Measurements from ENCODE around the gene TNNT2.

The TNNT2 gene

DNA sequence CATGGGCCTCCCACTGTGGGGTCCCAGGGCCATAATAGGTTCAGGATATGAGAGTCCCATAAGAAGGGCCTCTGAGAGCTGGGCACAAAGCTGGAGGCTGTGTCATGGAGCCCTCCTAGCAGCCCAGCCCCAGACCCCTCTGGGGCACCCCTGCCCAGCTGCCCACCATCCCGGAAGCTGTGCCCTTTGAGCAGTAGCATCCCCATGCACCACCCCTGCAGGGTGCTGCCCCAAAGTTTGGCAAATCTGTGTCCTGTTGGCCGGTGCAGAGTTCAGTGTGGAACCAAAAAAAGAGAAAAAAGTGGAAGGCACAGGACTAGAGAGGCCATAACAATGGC, 17.6 kb downstream of the TNNT2 start:
- Histone ChIP-seq H3K27ac (ENCODE audit: low read length) (no peak overlapping the region), H3K79me2 (ENCODE audit: low read length) (no peaks in the 10 kb centered on the region), H3K9me2 (replicated peaks; ENCODE audit: insufficient read depth, low read length) (no peaks in the 10 kb centered on the region), H4K20me1 (ENCODE audit: insufficient read depth, low read length) (no peaks in the 10 kb centered on the region), H3K4me2 (ENCODE audit: low read depth, low read length) (no peak overlapping the region), H3K4me3 (ENCODE audit: low read length) (no peak overlapping the region), H3K27me3 (replicated peaks; ENCODE audit: insufficient read depth, low read length) (peaks cover 95% of the 10 kb centered on the region), H3K9me3 (replicated peaks; ENCODE audit: insufficient read depth, low read length) (no peaks in the 10 kb centered on the region), H3K36me3 (replicated peaks; ENCODE audit: insufficient read depth, low read length) (no peaks in the 10 kb centered on the region), H3K4me1 (ENCODE audit: low read length) (no peaks in the 10 kb centered on the region), H2AFZ (ENCODE audit: low read length) (no peak overlapping the region), H3F3A (ENCODE audit: insufficient read depth, low read length) (no peaks in the 10 kb centered on the region), H3K9ac (ENCODE audit: low read length) (no peak overlapping the region)
- TF ChIP-seq, protein P1, sequence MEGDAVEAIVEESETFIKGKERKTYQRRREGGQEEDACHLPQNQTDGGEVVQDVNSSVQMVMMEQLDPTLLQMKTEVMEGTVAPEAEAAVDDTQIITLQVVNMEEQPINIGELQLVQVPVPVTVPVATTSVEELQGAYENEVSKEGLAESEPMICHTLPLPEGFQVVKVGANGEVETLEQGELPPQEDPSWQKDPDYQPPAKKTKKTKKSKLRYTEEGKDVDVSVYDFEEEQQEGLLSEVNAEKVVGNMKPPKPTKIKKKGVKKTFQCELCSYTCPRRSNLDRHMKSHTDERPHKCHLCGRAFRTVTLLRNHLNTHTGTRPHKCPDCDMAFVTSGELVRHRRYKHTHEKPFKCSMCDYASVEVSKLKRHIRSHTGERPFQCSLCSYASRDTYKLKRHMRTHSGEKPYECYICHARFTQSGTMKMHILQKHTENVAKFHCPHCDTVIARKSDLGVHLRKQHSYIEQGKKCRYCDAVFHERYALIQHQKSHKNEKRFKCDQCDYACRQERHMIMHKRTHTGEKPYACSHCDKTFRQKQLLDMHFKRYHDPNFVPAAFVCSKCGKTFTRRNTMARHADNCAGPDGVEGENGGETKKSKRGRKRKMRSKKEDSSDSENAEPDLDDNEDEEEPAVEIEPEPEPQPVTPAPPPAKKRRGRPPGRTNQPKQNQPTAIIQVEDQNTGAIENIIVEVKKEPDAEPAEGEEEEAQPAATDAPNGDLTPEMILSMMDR (IDR thresholded peaks at IDR 0.05; ENCODE audit: low read length) = no peak
- no peak for TF ChIP-seq EZH2phosphoT487 (IDR thresholded peaks at IDR 0.05; ENCODE audit: low read length)
- no peak for TF ChIP-seq EZH2 (optimal IDR thresholded peaks at IDR 0.05; ENCODE audit: low read depth, low read length)
- DNase-seq = no peak

DNA sequence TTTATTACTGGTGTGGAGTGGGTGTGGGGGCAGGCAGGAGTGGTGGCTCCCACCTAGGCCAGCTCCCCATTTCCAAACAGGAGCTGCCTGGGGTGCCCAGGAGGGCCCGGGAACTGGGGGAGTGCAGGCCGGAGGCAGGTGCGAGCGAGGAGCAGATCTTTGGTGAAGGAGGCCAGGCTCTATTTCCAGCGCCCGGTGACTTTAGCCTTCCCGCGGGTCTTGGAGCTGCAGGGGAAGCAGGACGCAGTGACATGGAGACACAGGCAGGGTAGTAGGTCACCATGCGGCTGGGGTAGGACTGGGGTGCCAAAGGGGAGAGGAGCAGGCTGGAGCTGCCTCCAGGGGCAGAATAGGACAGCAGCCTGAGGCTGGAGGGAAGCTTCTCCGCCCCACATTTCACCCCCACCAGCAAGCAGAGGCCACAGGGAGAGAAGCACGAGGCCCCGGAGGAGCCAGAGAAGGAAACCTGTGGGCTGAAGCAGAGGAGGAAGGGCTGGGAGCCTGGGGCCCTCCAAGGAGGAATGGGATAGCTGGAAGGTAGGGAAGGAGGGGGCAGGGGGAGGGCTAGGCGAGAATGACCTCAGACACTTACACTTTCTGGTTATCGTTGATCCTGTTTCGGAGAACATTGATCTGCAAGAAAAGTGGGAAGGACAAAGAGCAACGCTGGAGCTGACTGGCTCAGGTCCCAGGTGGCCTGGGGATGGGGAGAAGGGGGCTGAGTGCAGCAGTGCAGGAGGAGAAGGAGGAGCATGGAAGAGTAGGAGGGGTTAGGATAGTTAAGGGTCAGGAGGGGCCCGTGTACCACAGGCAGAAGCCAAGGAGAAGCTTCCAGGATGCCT, 18.2 kb downstream of the TNNT2 start:
- H2AFZ ChIP-seq (ENCODE audit: low read length) = no peak overlapping the region
- H3K36me3 ChIP-seq (replicated peaks; ENCODE audit: insufficient read depth, low read length) = no peaks in the 10 kb centered on the region
- no peaks in the 10 kb centered on the region for H4K20me1 ChIP-seq (ENCODE audit: insufficient read depth, low read length)
- no peaks in the 10 kb centered on the region for H3K79me2 ChIP-seq (ENCODE audit: low read length)
- H3F3A ChIP-seq (ENCODE audit: insufficient read depth, low read length) = no peaks in the 10 kb centered on the region
- H3K9me2 ChIP-seq (replicated peaks; ENCODE audit: insufficient read depth, low read length) = no peaks in the 10 kb centered on the region
- DNase-seq = no peak
- no peaks in the 10 kb centered on the region for H3K9me3 ChIP-seq (replicated peaks; ENCODE audit: insufficient read depth, low read length)
- H3K4me2 ChIP-seq (ENCODE audit: low read depth, low read length) = no peak overlapping the region
- H3K27ac ChIP-seq (ENCODE audit: low read length) = no peak overlapping the region
- peaks cover 95% of the 10 kb centered on the region for H3K27me3 ChIP-seq (replicated peaks; ENCODE audit: insufficient read depth, low read length)
- TF ChIP-seq EZH2phosphoT487 (IDR thresholded peaks at IDR 0.05; ENCODE audit: low read length) (no peak), EZH2 (optimal IDR thresholded peaks at IDR 0.05; ENCODE audit: low read depth, low read length) (no peak)
- TF ChIP-seq, protein P1 (IDR thresholded peaks at IDR 0.05; ENCODE audit: low read length) = no peak
- H3K4me3 ChIP-seq (ENCODE audit: low read length) = no peak overlapping the region
- no peaks in the 10 kb centered on the region for H3K4me1 ChIP-seq (ENCODE audit: low read length)
- H3K9ac ChIP-seq (ENCODE audit: low read length) = no peak overlapping the region

DNA sequence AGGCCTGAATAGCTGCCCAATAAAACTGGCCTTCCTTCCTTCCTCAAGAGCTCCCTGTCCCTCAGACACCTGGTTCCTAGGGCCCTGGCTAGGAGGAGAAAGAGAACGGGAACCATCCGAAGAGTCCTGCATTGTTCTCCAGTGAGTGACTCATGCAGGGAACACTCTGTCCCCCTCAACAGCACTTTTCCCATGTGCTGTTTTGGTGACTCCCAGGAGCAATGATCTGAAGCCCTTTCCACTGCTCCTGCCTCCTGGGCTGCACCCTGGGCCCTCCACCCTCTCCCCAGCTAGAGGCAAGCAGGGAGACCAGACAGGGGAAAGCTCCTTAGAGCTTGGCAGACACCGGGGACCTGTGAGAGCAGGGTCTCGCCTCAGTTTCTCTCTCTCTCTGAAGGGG, 18.9 kb downstream of the TNNT2 start:
- H3K4me3 ChIP-seq (ENCODE audit: low read length) = no peak overlapping the region
- H3K27ac ChIP-seq (ENCODE audit: low read length) = no peak overlapping the region
- H3K9ac ChIP-seq (ENCODE audit: low read length) = no peak overlapping the region
- H4K20me1 ChIP-seq (ENCODE audit: insufficient read depth, low read length) = no peaks in the 10 kb centered on the region
- peaks cover 96% of the 10 kb centered on the region for H3K27me3 ChIP-seq (replicated peaks; ENCODE audit: insufficient read depth, low read length)
- H2AFZ ChIP-seq (ENCODE audit: low read length) = no peak overlapping the region
- no peak overlapping the region for H3K4me2 ChIP-seq (ENCODE audit: low read depth, low read length)
- TF ChIP-seq EZH2phosphoT487 (IDR thresholded peaks at IDR 0.05; ENCODE audit: low read length) (no peak), EZH2 (optimal IDR thresholded peaks at IDR 0.05; ENCODE audit: low read depth, low read length) (no peak)
- TF ChIP-seq, protein P1 (IDR thresholded peaks at IDR 0.05; ENCODE audit: low read length) = no peak
- no peaks in the 10 kb centered on the region for H3K9me3 ChIP-seq (replicated peaks; ENCODE audit: insufficient read depth, low read length)
- no peaks in the 10 kb centered on the region for H3K79me2 ChIP-seq (ENCODE audit: low read length)
- H3K9me2 ChIP-seq (replicated peaks; ENCODE audit: insufficient read depth, low read length) = no peaks in the 10 kb centered on the region
- H3K4me1 ChIP-seq (ENCODE audit: low read length) = no peaks in the 10 kb centered on the region
- H3F3A ChIP-seq (ENCODE audit: insufficient read depth, low read length) = no peaks in the 10 kb centered on the region
- no peak for DNase-seq
- no peaks in the 10 kb centered on the region for H3K36me3 ChIP-seq (replicated peaks; ENCODE audit: insufficient read depth, low read length)
